Forelimb muscle (tissue), 1 donor: ENCODE results near the gene CSF1R. TPM values are rescaled to one million over a fixed set of nuclear protein-coding genes. Genes with fewer than 3 reads are reported as not detected.

ENCODE experiments used
- DNase-seq: peaks from one replicate; pipeline ENCODE4 v3.0.0-alpha.2; 2013; ENCODE audit warnings: low read depth
- polyA plus RNA-seq: library from polyadenylated mRNA; unstranded; fragments of 120-200 nt; gene quantifications from one replicate; pipeline ENCODE4 v1.2.1, GENCODE V29; 2013; ENCODE audit not compliant: insufficient read length

The CSF1R gene
- polyA plus RNA-seq, 1 donor = 22.9 TPM

DNA sequence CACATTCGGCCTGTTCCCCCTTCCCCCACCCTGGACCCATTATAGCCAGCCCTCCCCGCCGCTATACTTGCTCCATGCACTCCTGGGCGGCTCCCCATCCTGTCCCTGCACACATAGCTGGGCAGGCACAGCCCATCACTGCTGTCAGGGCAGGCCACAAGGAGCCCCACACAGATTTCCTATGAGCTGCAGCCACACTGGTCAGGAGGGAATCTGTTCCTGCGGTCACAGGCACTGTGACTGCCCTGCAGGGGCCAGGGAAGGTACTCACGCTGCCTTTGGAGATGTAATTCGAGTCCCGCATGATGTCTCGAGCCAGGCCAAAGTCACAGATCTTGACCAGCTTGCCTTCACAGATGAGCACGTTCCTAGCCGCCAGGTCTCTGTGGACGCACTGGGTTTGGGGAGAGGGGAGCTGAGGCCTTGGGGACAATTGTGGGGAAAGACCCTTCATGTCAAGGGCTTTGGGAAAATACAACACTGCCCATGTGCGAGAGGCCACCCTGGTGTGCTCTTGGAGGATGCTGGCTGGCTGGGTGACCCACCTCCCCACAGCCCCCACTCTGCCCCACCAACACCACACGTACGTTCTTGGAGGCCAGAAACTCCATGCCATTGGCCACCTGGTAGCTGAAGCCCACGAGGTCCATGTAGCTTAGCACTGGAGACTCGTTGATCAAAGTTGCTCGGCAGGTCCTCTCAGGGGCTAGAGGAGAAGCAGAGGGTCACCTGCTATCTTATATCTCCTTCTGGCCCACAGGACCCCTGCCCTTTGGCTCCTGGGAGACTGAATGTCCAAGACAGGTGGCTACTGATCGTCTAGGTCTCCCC lies 34.5 kb upstream of the CSF1R start:
- DNase-seq = no peak

DNA sequence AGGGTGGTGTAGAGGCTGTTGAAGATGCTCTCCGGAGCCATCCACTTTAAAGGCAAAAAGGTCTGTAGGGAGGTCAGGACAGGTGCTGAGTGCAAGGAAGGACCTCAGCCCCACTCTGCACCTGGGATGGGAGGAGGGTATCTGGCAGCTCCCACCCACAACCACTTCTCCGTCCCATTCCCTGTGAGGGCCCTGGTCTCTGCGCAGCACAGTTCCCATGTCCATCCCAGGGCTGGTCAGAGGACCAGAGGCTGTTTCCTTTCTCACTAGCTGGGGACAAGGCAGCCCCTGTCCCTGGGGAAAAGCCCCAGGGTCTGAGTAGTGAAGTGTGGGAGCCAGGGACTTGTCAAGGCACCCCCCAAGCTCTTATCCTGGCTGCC lies 33.7 kb upstream of the CSF1R start:
- DNase-seq = no peak

DNA sequence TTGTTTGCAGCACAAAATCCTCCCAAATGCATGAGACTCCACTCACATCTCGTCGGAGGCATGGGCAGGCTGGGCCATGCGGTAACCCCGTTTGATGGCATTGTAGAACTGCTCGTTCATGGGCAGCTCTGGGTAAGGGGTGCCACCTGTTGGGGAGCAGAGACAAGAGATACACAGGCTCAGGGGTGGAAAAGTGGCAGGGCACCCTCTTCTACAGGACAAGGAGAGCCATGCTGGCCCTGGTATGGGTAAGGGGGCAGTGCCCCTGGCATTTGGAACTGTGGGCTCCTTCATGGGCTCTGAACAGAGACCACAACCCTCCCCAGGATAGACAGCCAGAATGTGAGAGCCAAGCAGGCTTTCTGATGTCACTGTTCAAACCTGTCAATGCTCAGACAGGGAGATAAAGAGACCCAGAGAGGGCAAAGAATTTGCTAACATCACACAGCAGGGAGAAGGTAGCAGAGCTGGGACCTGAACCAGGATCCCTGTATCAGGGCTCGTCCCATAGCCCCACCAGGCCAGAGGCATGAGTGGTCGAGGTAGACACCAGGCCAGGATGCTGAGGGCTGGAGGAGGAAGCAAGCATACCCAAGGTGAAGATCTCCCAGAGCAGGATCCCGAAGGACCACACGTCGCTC lies 33.2 kb upstream of the CSF1R start:
- DNase-seq = no peak

DNA sequence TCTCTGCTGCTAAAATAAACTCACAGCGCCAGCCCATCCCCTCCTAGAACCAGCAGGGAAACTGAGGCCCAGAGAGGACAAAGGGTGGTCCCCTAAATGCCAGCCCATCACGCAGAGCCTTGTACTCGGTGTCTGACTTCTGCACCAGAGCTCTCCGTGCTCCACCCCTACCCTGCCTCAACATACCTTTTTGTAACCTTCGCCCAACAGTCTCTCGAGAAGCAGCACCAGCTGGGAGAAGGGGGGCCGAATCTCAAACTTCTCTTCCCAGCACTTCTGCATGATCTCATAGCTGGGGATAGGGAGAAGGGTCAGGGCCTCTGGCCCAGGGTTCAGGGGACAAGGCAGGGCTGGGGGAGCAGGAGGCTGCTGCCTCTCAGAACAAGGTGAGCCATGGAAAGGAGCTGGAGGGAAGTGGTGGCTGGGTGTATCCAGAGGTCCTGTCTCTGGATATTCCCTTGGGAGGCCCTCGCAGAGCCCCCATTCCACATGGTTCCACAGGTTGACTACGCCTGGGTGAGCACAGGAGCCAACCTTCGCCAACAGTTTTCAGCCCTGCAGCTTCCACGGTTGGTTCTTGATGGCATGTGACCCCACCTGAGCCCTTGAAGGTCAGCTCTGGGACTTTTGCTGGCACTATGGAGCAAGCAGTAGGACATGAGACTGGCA lies 32.3 kb upstream of the CSF1R start:
- DNase-seq = no peak

DNA sequence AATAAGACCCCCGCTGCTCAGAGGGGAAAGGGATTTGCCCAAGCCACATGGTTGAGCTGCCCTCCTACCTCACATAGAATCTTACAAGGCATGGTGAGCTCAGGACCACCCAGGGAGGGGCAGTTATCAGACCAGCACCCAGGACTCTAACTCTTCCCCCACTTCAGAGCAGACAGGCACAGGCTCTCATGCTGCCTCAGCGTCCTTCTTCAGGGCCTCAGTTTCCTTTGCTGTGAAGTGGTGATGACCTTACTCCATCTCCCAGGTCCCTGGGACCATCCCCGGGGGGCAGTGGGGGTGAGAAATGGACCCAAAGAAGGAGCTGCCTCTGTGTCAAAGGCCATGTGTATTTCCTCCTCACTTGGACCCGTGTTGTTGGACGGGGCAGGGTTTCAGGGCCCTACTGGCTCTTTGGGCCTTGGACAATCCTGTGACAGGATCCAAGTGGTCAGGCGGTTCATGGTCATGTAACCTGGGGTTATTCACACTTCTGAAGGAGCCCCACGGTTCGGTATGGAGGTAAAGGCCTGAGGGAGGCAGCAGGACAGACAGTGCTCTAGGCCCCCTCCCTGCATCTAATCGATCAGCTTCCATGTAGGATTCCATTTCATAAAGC lies 31.7 kb upstream of the CSF1R start:
- no peak for DNase-seq

DNA sequence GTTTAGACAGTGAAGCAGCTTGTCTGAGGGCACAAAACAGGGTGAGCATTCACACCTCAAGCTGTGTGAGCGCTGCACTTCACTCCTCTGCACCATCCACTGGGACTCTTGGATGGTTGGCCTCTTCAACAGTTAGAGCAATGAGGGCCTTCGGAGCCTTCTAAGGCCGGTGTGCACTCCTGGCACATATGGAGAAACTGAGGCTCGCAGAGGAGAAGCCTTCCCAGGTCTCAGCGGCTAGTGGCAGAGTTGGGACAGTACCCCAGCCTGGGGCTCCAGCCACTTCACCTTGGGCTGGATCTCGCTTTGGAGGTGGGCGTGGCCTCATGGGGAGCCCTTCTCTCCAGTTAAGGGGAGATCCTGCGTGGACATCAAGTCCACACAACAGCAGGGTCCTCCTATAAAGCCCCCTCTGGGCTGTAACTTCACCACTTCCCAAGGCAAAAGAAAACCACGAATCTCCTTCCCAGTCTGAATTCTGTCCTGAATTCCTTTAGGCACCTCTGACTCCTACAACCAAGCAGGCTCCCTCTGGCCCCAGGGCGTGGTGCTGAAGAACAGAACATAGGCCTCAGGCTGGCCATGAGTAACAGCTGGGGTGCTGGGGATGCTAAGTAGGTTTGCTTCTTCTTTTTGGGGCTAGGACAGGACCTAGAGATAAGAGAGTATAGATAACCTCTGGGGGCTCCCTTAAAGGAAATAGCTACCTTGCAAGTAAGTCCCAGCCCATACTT lies 30.5 kb upstream of the CSF1R start:
- DNase-seq = no peak

DNA sequence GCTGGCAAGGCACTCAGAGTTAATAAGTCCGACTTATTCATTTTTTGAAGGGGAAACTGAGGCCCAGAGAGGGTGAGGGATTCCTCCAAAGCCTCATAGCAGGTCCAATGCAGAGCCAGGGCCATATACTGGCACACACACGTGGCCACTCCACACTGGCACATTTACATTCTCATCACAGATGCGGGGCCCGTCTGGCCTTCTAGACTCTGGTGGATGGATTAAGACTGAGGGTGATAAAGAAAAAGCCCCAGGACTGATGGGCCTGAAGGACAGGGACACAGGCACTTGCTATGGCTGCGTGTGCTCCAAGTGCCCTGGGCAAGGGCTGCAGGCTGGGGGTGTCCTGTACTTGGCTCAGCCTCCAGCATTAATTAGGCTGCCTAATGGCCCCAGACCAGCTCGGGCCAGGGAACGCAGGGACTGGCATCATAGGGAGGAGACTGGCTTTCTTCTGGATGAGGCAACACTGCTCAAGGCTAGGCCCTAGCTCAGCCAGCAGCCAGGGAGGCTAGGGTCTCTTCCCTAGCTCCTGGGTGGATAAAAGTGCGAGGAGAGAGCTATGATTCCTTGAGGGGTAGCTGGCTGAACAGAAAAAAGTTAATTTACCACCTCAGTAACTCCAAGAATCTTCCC lies 28.5 kb upstream of the CSF1R start:
- no peak for DNase-seq

DNA sequence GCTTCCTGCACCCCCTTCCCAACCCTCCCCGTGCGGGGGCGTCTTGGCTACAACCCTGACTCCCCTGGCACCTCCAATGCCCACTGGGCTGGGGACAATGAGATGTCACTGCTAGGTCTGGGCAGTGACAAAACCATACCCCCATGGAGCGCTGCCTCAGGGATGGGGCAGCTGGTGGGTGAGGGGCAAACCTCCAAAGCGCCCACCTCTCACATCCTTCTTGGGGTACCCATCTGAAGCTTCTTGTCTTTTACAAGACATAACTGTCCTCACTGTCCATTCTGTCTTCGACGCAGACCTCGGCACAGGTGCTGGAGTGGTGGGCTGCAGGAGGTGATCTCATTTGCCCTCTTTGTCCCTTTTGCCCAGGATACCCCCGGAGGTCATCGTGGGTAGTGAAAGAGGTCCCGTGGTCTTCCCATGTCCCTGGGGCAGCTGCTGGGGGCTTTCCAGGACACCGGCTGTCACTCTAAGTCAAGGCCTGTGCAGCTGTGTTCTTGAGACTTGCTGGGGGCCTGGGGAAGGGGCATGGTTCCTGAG lies 27.8 kb upstream of the CSF1R start:
- no peak for DNase-seq

DNA sequence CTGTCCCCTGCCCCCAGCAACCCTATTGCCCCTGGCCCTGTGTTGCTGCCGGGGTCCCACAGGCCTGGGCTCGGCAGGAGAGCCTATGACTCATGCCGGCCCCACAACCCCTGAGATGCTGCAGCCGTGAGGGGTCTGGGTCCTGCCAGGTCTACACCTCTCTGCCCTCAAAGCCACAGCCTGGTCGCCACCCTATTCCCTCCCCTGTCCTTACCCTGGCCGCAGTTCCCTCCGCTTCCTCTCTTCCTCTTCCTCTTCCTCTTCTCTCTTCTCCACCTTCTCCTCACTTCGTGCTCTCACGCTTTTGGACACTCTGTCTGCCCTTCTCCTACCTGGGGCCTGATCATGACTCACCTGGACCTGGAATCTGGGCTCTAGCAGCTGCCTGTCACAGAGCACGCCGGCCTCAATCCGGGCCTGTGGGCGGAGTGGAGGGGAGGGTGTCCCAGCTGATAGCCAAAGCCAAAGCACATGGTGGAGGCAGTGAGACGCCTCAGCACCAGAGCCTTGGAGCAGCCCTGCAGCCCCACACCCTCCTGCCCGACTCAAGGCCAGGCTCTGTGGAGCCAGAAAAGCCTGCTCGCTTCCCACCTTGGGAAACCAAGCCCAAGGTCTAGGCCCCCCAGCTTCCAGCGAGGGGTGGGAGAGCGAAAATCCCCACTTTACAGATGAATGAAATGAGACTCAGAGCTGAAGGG lies 26.8 kb upstream of the CSF1R start:
- DNase-seq = no peak

DNA sequence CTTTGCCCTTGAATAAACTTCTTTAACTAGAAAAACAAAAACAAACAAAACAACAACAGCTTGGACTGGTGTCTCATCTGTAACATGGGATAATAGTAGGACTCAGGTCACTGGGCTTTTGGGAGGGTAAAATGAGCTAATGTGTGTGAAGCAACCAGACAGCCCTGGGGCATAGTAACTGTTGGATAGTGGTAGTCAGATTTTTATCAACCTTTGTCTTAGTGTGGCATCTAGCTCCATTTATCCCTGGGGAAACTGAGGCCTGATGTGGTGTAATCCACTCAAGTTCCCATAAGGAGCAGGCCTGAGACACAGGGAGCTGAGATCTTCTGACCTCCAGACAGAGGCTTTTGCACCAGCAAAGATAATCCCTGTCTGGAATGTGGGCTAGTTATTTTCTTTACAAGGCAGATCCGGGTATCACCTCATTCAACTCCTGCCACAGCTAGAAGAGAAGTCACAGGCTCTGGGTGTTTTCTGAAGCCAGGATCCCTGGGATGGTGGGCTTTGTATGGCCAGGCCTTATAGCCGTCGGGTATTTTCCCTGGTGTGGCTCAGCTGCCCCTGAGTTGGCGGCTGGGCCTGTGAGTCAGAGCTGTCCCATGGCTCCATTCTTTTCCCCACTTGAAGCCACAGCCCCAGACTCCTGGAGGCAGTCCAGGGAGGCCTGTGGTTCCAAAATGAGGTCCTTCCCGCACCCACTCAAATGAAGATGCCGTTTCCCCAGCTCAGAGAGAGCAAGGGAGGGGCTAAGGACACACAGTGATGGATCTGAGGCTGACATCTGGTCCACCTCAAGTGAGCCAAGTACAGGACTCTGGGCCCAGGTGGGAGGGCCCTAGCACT lies 26.1 kb upstream of the CSF1R start:
- no peak for DNase-seq

DNA sequence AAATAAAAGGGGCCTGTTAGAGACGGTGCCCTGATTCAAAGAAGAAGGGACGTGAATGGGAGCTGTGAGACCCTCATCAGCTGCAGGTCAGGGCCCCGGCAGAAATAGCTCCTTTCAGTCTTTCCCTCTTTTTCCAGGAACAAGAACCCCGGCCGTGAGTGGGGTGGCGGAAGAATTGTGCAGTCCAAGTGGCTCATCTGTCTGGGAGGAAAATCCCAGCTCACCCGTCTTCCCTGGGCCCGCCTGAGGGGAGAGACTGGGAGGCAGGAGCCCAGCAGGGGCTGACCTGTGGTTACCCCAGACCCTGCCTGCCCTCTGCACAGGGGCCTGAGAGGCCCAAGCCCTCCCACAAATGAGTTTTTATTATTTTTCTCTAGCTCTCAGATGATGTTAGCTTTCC lies 24.8 kb upstream of the CSF1R start:
- DNase-seq = no peak

DNA sequence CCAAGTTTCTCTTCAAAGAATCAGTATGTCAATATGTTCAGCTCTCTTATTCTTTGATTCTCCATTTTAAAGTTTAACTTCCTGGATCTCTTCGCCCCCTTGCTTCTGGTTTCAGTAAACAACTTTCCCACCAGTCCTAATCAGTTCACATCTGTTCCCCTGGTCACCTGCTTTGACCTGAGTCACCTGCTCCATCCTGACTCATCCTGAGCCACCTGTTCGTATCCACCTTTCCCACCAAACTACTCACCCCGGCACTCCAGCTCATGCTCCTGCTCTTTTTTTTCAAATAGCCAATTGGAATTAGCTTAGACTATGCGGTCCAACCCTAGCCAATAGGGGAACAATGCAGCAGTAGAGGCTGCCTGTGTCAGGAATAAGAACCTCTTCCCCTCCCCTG lies 23.6 kb upstream of the CSF1R start:
- DNase-seq = no peak

DNA sequence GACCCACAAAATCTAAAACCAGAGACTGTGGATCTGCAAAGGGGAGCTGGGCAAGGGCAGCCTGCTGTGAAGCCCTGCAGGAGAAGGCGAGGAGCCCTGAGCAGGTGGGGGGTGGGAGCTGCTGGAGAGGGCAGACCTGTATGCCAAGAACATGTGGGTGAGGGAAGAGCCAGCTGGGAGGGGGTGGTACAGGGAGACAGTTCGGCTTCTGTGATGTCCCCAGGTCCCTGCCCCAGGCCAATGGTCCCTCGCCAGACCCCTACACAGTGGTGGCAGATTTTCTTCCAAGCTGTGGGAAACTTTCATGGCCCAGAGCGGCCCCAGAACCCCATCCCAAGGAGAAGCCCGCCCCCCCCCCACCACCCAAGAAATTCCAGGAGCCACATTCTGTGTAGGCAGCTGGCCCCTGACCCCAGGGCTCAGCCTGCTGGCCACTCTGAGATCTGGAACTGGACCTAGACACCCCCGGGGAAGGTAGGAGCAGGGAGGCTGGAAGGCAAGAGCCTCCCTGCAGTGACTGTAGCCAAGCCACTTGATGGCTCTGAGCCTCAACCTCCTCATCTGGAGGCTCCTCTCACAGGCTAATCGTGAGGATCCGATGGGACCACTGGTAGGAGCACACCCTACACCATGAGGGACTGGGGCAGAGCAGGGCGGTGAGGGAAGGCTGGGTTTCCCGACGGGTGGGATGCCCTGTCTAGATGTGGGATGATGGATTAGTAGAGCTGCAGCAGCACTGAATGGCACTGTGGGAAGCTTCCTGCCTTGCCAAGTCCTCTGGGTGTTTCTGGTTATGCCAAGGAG lies 22.6 kb upstream of the CSF1R start:
- DNase-seq = no peak

DNA sequence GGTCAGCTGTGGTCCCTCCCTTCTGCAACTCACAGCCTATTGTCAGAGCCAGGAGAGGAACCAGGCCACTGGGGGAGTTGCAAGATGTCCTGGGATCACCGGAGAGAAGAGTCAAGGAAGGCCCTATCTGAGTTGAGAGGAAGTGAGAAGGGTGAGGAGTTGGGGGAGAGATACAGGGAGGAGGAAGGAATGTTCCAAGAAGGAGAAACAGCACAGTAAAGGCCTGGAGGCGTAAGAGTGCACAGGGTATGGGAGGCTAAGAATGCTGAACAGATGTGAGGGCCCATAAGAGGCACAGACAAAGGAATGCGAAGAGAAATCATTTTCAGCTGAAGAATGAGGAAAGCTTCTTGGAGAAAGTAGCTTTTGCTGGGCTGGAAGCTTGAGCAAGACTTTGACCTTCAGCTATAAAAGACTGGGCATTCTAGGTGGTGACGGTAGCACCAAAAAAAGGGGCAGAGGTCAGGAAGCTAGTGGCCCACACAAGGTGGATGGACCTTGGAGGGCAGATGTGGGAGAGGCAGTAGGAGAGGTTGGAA lies 21.6 kb upstream of the CSF1R start:
- no peak for DNase-seq

DNA sequence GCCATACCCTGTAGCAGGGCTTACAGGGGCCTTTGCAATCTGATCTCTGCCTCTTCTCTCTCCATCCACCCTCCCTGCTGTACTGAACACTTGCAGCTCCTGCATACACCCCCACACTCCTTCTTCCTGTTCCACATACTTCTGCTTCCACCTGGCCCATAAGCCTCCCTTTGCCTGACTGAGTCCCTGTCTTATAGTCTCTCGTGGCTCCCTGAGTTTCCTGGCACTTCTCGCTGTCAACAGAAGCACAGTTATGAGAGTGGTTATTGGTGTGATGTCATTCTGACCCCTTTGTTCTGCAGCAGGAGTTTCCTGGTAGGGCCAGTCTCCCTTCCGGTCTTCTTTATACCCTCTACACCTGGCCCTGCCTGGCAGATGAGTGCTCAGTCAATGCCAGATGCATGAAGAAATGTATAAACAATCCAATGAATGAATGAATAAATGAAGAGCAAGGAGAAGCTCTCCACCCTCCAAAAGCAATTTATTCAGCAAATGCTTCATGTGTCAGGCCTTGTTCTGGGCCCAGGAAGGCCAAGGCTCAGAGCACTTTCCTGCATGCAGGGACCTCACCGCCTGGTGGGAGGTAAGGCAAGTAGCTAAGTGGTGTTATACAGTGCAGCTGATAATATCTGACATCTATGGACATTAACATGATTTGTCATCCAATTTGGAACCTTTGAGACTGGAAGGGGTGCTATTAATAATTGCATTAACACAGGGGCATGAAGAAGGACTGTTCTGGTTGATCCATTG lies 20.5 kb upstream of the CSF1R start:
- DNase-seq = no peak

DNA sequence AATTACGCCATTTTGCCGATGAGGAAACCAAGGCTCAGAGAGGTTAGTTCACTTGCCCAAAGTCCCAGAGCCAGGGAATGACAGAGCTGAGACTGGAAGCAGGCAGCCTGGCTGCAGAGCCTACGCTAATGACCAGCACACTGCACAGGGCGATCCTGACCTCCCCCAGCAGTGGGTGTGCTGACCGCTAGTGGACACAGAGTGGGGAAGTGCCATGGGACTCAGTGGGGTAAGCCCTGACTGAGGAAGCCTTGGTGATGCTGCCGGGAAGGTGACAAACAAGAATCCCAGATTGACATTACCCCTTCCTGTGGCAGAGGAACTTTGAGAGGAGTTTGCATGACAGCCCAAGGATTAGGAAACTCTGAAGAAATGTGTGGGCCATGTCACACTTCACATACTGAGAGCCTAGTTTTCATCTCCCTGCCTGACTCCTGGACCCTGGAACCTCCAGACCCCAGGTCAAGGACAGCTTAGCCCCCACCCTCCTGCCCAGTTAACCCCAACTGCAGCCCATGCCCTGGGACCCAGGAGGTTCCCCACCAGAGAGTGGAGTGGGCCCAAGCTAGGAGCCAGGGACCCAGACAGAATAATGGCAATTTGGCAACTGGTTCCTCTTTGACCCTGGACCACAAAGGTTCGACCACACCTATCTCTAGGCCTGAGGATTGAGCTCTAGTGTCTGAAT lies 19.7 kb upstream of the CSF1R start:
- DNase-seq = no peak

DNA sequence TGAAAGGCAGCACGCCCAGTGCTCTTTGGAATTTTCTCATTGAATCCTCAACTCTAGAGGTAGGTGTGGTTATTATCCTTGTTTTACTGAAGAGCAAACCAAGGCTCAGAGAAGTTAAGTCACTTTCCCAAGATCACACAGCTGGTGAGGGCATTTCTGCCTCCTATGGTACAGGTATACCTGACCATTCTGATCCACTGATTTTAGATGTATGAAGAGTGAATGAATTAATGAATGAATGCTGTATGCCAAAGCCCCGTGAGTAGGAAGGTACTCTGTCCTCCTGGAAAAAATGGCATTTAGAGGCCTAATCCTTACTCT lies 18.2 kb upstream of the CSF1R start:
- DNase-seq = no peak
